ENCODE measurements around the gene EXTL2. TPM values are rescaled to one million over a fixed set of nuclear protein-coding genes. Genes with fewer than 3 reads are reported as not detected.

EXTL2 gene
- polyA plus RNA-seq, 1 donor (not counting 4 experiments of a cell fraction or from before 2014, with no cell fraction given) = 20.2 TPM

GRCh38 chr1:100893718-100894117 is 924 bp downstream of the EXTL2 start:
- FAIRE-seq = no peak
- Histone ChIP-seq H3K9ac (ENCODE audit: control insufficient read depth, extremely low read depth, insufficient read depth, low read length) (peak overlapping the region; percentile 100), H3K9me1 (ENCODE audit: control insufficient read depth, extremely low read depth, insufficient read depth, low read length) (no peaks in the 10 kb centered on the region), H3K4me1 (ENCODE audit: control insufficient read depth, extremely low read depth, insufficient read depth, low read length) (peaks cover 17% of the 10 kb centered on the region), H3K4me2 (ENCODE audit: control insufficient read depth, extremely low read depth, insufficient read depth, low read depth, low read length) (peak overlapping the region; percentile 55), H3K27ac (ENCODE audit: control insufficient read depth, insufficient read depth, low read length) (peak overlapping the region; percentile 99), H3K9me3 (ENCODE audit: control insufficient read depth, low read depth, low read length) (no peaks in the 10 kb centered on the region), H4K20me1 (ENCODE audit: control insufficient read depth, extremely low read depth, insufficient read depth, low read length) (no peaks in the 10 kb centered on the region), H3K27me3 (ENCODE audit: control insufficient read depth, extremely low read depth, insufficient read depth, low read length) (no peaks in the 10 kb centered on the region), H3K36me3 (ENCODE audit: control insufficient read depth in 2 of 2, extremely low read depth in 1 of 2, insufficient read depth in 2 of 2, low read length in 2 of 2) (peaks cover 0 to 2% of the 10 kb centered on the region in 2 experiments), H2AFZ (ENCODE audit: control insufficient read depth, low read length) (peak overlapping the region; percentile 38), H3K4me3 (ENCODE audit: control insufficient read depth in 2 of 3, extremely low read depth in 1 of 3, insufficient read depth in 2 of 3, low read depth in 1 of 3, low read length in 3 of 3) (peak overlapping the region; percentile 80 to 98 (median 94)), H3K79me2 (ENCODE audit: control insufficient read depth, insufficient read depth, low read length) (peaks cover 29% of the 10 kb centered on the region)
- DNase-seq (ENCODE audit: low read depth, low spot score) = no peak
- no peak for TF ChIP-seq EZH2 (IDR thresholded peaks at IDR 0.05; ENCODE audit: low read length)
- TF ChIP-seq CTCF (optimal IDR thresholded peaks at IDR 0.05 in 1 of 3, IDR thresholded peaks at IDR 0.05 in 1 of 3, conservative IDR thresholded peaks at IDR 0.05 in 1 of 3; ENCODE audit: extremely low read depth in 1 of 3, insufficient read depth in 2 of 3, low read length in 3 of 3) = no peak
- dilution Hi-C loops (cut with MboI; ENCODE audit: extremely low pct_ligation_motif_present, low sequenced_read_pairs) = no loop called here

- no peak overlapping the region for H3K4me2 ChIP-seq (ENCODE audit: control insufficient read depth, extremely low read depth, insufficient read depth, low read depth, low read length)
- H3K27ac ChIP-seq (ENCODE audit: control insufficient read depth, insufficient read depth, low read length) = no peak overlapping the region
These were observed 2.1 kb downstream of the EXTL2 start for GRCh38 chr1:100892554-100892953.

More at GRCh38 chr1:100892554-100892953, 2.1 kb downstream of the EXTL2 start:
- no peak overlapping the region for H3K9ac ChIP-seq (ENCODE audit: control insufficient read depth, extremely low read depth, insufficient read depth, low read length)
- no peaks in the 10 kb centered on the region for H4K20me1 ChIP-seq (ENCODE audit: control insufficient read depth, extremely low read depth, insufficient read depth, low read length)
- H3K79me2 ChIP-seq (ENCODE audit: control insufficient read depth, insufficient read depth, low read length) = peaks cover 20% of the 10 kb centered on the region
- no peak overlapping the region for H2AFZ ChIP-seq (ENCODE audit: control insufficient read depth, low read length)
- no peaks in the 10 kb centered on the region for H3K27me3 ChIP-seq (ENCODE audit: control insufficient read depth, extremely low read depth, insufficient read depth, low read length)
- H3K9me1 ChIP-seq (ENCODE audit: control insufficient read depth, extremely low read depth, insufficient read depth, low read length) = no peaks in the 10 kb centered on the region
- H3K4me3 ChIP-seq (ENCODE audit: control insufficient read depth in 2 of 3, extremely low read depth in 1 of 3, insufficient read depth in 2 of 3, low read depth in 1 of 3, low read length in 3 of 3) = no peak overlapping the region
- DNase-seq (ENCODE audit: low read depth, low spot score) (no peak), FAIRE-seq (no peak)
- dilution Hi-C loops (cut with MboI; ENCODE audit: extremely low pct_ligation_motif_present, low sequenced_read_pairs) = no loop called here
- H3K36me3 ChIP-seq (ENCODE audit: control insufficient read depth in 2 of 2, extremely low read depth in 1 of 2, insufficient read depth in 2 of 2, low read length in 2 of 2) = no peaks in the 10 kb centered on the region
- H3K9me3 ChIP-seq (ENCODE audit: control insufficient read depth, low read depth, low read length) = no peaks in the 10 kb centered on the region
- TF ChIP-seq EZH2 (IDR thresholded peaks at IDR 0.05; ENCODE audit: low read length) (no peak), CTCF (optimal IDR thresholded peaks at IDR 0.05 in 1 of 3, IDR thresholded peaks at IDR 0.05 in 1 of 3, conservative IDR thresholded peaks at IDR 0.05 in 1 of 3; ENCODE audit: extremely low read depth in 1 of 3, insufficient read depth in 2 of 3, low read length in 3 of 3) (no peak)
- H3K4me1 ChIP-seq (ENCODE audit: control insufficient read depth, extremely low read depth, insufficient read depth, low read length) = peaks cover 12% of the 10 kb centered on the region
